Epithelial cell of proximal tubule (primary cell): Measurements from ENCODE around the gene THRB. TPM values are rescaled to one million over a fixed set of nuclear protein-coding genes. Genes with fewer than 3 reads are reported as not detected.

ENCODE experiments used
- DNase-seq: peaks from one replicate; pipeline ENCODE4 v3.0.0-alpha.2; 2011; ENCODE audit warnings: low read depth
- H3K4me3 ChIP-seq: 2 replicates; pipeline ENCODE4 v1.5.1; 2011; ENCODE audit warnings: low read depth, mild to moderate bottlenecking, low read length
- CTCF ChIP-seq: conservative IDR thresholded peaks from 2 replicates; pipeline ENCODE4 v1.5.1; 2012; ENCODE audit warnings: low read depth, mild to moderate bottlenecking, low read length
- total RNA-seq: library from RNA; depleted of rRNA; stranded (reverse); fragments of >200 nt; gene quantifications from 2 replicates; pipeline ENCODE4 v1.2.3, GENCODE V29; 2015

The THRB gene
- total RNA-seq, 1 donor from 2014 or later: 2.1 TPM

- no peak for TF ChIP-seq CTCF
- no peak overlapping the region for H3K4me3 ChIP-seq
- DNase-seq: no peak
These were observed 355.8 kb downstream of the THRB start for GRCh38 chr3:24138876-24139256.

GRCh38 chr3:24137958-24138875 lies 356.4 kb downstream of the THRB start:
- TF ChIP-seq CTCF: no peak
- no peak for DNase-seq
- H3K4me3 ChIP-seq: no peak overlapping the region

GRCh38 chr3:24137334-24137733 lies 357.3 kb downstream of the THRB start:
- DNase-seq: no peak
- TF ChIP-seq CTCF: no peak
- no peak overlapping the region for H3K4me3 ChIP-seq

- H3K4me3 ChIP-seq: no peak overlapping the region
- TF ChIP-seq CTCF: no peak
- no peak for DNase-seq
These were observed 357.9 kb downstream of the THRB start for GRCh38 chr3:24136624-24137310.

- no peak for DNase-seq
- no peak for TF ChIP-seq CTCF
- no peak overlapping the region for H3K4me3 ChIP-seq
These were observed 359.4 kb downstream of the THRB start for GRCh38 chr3:24135280-24135679.

- no peak overlapping the region for H3K4me3 ChIP-seq
- no peak for DNase-seq
- TF ChIP-seq CTCF: no peak
These were observed 360.7 kb downstream of the THRB start for GRCh38 chr3:24133942-24134341.
